ENCODE results near the gene SHC2. TPM values are rescaled to one million over a fixed set of nuclear protein-coding genes. Genes with fewer than 3 reads are reported as not detected.

Gene SHC2
- total RNA-seq, 1 experiment from 2014 or later, result 0.18 TPM

- Histone ChIP-seq H3K36me3 (ENCODE audit: low read depth, low read length) (no peaks in the 10 kb centered on the region), H3K9ac (ENCODE audit: low read length) (no peak overlapping the region), H3F3A (ENCODE audit: low read length, unreplicated experiment) (no peaks in the 10 kb centered on the region), H4K20me1 (ENCODE audit: low read length) (no peaks in the 10 kb centered on the region), H3K9me3 (ENCODE audit: low read length) (no peaks in the 10 kb centered on the region), H3K4me2 (ENCODE audit: low read length) (no peak overlapping the region), H3K9me2 (replicated peaks; ENCODE audit: low read length) (no peaks in the 10 kb centered on the region), H3K4me3 (ENCODE audit: low read length) (no peak overlapping the region), H3K27me3 (ENCODE audit: low read length) (no peaks in the 10 kb centered on the region), H3K27ac (ENCODE audit: low read length) (no peak overlapping the region), H3K79me2 (ENCODE audit: low read length) (no peaks in the 10 kb centered on the region), H2AFZ (ENCODE audit: low read length) (no peak overlapping the region), H3K4me1 (ENCODE audit: insufficient read depth, low read length) (no peaks in the 10 kb centered on the region)
- no peak for ATAC-seq
- intact Hi-C loops (cut with micrococcal nuclease), result no loop called here
- ChIA-PET CTCF (no interaction called here), POLR2A (ENCODE audit: unreplicated experiment) (no interaction called here)
- no TSS peak for BruUV-seq (replicated peaks)
- no peak for DNase-seq
- TF ChIP-seq EZH2 (IDR thresholded peaks at IDR 0.05; ENCODE audit: low read length, unreplicated experiment) (no peak), CTCF (conservative IDR thresholded peaks at IDR 0.05; ENCODE audit: low read depth, low read length) (no peak), EZH2phosphoT487 (IDR thresholded peaks at IDR 0.05; ENCODE audit: borderline replicate concordance, low read length) (no peak)
Measured at GRCh38 chr19:478976-479375, 18.1 kb upstream of the SHC2 start.

- Histone ChIP-seq H3K9me3 (ENCODE audit: low read length) (no peaks in the 10 kb centered on the region), H3K4me3 (ENCODE audit: low read length) (no peak overlapping the region), H3K9ac (ENCODE audit: low read length) (no peak overlapping the region), H3K79me2 (ENCODE audit: low read length) (no peaks in the 10 kb centered on the region), H3K27me3 (ENCODE audit: low read length) (no peaks in the 10 kb centered on the region), H3K9me2 (replicated peaks; ENCODE audit: low read length) (no peaks in the 10 kb centered on the region), H2AFZ (ENCODE audit: low read length) (no peak overlapping the region), H4K20me1 (ENCODE audit: low read length) (no peaks in the 10 kb centered on the region), H3K4me1 (ENCODE audit: insufficient read depth, low read length) (no peaks in the 10 kb centered on the region), H3F3A (ENCODE audit: low read length, unreplicated experiment) (no peaks in the 10 kb centered on the region), H3K36me3 (ENCODE audit: low read depth, low read length) (no peaks in the 10 kb centered on the region), H3K27ac (ENCODE audit: low read length) (no peak overlapping the region), H3K4me2 (ENCODE audit: low read length) (no peak overlapping the region)
- POLR2A ChIA-PET (ENCODE audit: unreplicated experiment), result no interaction called here
- intact Hi-C loops (cut with micrococcal nuclease), result no loop called here
- ATAC-seq, result no peak
- DNase-seq, result no peak
- no TSS peak for BruUV-seq (replicated peaks)
- CTCF ChIA-PET, result no interaction called here
- TF ChIP-seq EZH2phosphoT487 (IDR thresholded peaks at IDR 0.05; ENCODE audit: borderline replicate concordance, low read length), result no peak
- no peak for TF ChIP-seq CTCF (conservative IDR thresholded peaks at IDR 0.05; ENCODE audit: low read depth, low read length)
- no peak for TF ChIP-seq EZH2 (IDR thresholded peaks at IDR 0.05; ENCODE audit: low read length, unreplicated experiment)
Measured at GRCh38 chr19:478236-478903, 17.5 kb upstream of the SHC2 start.

GRCh38 chr19:475360-475759 is 14.5 kb upstream of the SHC2 start:
- H3K27ac ChIP-seq (ENCODE audit: low read length), result no peak overlapping the region
- H3K9me2 ChIP-seq (replicated peaks; ENCODE audit: low read length), result no peaks in the 10 kb centered on the region
- H3K36me3 ChIP-seq (ENCODE audit: low read depth, low read length), result no peaks in the 10 kb centered on the region
- no peaks in the 10 kb centered on the region for H3F3A ChIP-seq (ENCODE audit: low read length, unreplicated experiment)
- POLR2A ChIA-PET (ENCODE audit: unreplicated experiment), result no interaction called here
- no peaks in the 10 kb centered on the region for H3K9me3 ChIP-seq (ENCODE audit: low read length)
- no TSS peak for BruUV-seq (replicated peaks)
- H2AFZ ChIP-seq (ENCODE audit: low read length), result no peak overlapping the region
- H4K20me1 ChIP-seq (ENCODE audit: low read length), result no peaks in the 10 kb centered on the region
- H3K4me3 ChIP-seq (ENCODE audit: low read length), result no peak overlapping the region
- intact Hi-C loops (cut with micrococcal nuclease), result no loop called here
- CTCF ChIA-PET, result no interaction called here
- ATAC-seq (no peak), DNase-seq (no peak)
- no peak overlapping the region for H3K9ac ChIP-seq (ENCODE audit: low read length)
- no peak overlapping the region for H3K4me2 ChIP-seq (ENCODE audit: low read length)
- no peak for TF ChIP-seq EZH2phosphoT487 (IDR thresholded peaks at IDR 0.05; ENCODE audit: borderline replicate concordance, low read length)
- no peak for TF ChIP-seq CTCF (conservative IDR thresholded peaks at IDR 0.05; ENCODE audit: low read depth, low read length)
- no peak for TF ChIP-seq EZH2 (IDR thresholded peaks at IDR 0.05; ENCODE audit: low read length, unreplicated experiment)
- no peaks in the 10 kb centered on the region for H3K27me3 ChIP-seq (ENCODE audit: low read length)
- H3K79me2 ChIP-seq (ENCODE audit: low read length), result no peaks in the 10 kb centered on the region
- no peaks in the 10 kb centered on the region for H3K4me1 ChIP-seq (ENCODE audit: insufficient read depth, low read length)

All from PC-3 (cell line).